Limb (tissue), 2 donors: Measurements from ENCODE around the gene NTNG2.

ENCODE experiments used
- DNase-seq, 2 donors: peaks; one replicate each; pipeline ENCODE4 v3.0.0-alpha.2; 2016; ENCODE audit errors: extremely low spot score in 2 of 2

The NTNG2 gene

DNA sequence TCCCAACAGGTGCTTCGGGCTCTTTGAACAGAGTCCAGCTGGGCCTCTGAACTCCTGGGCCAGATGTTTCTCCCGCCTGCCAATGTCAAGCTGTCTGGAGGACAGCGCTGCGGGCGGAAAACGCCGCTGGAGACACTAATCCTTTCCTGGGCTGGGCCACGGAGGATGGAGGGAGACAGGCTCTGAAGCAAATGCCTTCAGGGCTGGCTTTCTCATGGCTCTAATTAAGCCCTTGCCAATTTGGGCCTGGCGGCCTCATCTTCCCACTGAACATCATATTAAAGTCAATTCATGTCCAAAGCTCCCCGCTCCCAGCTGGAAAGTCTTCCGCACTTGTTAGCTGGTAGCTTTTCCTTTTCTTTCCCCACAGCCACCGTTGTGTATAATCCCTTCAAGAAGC, 72.7 kb downstream of the NTNG2 start:
- DNase-seq = no peak

DNA sequence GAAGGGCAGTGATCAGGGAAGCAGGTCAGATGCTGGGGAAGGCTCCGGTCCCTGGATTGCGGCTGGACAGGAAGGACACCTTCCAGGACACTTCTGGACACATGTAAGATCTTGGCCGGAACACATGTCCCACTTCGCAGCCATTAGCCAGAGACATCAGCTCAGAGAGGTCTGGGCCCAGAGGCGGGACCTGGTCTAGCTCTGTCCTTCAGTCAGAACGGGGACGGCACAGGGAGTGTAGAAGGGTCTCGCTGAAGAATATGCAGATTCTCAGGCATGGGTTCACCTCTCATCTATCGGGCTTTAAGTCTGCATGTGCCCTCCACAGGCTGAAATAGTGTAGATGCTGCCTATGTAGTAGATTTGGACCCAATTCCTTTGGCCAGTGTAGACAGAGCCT, 73.3 kb downstream of the NTNG2 start:
- no peak for DNase-seq

DNA sequence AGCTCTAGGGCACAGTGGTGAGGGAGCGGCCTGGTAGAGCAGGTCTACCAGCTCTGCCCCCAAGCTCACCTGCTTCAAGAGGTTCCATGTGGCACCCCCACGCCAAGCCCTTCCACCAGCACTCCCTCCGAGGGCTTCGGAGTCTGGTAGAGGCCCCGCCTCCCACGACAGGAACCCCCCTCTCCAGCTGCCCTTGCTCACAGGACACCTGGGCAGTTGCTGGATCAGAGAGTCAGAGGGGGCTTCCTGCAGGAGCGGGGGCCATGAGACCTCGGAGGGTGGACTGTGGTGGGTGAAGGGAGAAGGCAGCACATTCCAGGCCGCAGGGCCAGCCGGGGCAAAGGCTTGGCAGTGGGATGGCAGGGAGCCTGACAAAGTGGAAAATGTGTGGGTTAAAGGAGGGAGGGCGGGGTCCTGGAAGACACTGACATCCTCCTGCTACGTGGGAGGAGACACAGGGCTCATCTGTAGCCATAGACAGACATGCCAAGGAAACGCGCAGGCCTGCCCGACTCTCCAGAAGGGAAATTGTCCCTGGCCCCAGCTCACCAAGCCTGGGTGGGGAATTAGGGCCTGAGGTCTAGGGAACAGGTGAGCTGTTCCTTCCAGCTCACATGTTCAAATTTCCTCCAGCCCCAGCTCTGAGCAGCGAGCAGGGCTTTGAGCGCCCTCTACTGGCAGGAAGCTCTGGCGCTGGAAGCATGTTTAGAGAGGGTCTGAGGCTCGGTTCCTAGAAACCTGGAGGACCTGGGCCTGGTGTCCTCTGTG, 74.2 kb downstream of the NTNG2 start:
- DNase-seq = peak; percentile 71 to 88

DNA sequence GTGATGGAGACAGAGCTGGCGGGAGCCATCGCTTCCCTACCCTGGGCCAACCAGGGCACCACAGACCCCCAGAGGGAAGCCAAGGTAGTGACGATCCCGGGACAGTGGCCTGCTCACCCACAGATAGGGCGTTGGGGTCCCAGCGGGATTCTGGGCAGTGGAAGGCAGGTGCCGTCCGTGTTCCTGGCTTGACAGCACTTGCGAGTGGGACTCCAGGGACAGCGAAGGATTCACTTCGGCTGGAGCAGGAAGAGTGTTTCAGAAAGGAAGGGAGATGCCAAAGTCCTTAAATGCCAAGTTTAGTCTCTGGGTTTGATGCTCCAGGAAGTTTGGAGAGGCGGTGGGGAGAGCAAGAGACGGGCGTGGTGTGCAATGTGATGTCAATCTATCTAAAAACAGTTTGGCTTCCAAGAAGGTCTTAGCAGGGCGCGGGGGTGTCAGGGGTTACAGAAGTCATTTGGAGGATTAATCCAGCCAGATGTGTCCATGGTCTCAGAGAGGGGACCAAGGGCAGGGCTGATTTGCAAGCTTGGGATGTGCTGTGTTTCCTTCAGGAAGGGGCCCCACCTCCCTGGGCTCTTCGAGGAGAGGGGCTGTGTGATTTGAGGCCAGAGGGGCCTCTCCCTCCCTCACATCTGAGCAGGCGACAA, 74.9 kb downstream of the NTNG2 start:
- DNase-seq = peak in 1 of 2 donors; percentile 23

DNA sequence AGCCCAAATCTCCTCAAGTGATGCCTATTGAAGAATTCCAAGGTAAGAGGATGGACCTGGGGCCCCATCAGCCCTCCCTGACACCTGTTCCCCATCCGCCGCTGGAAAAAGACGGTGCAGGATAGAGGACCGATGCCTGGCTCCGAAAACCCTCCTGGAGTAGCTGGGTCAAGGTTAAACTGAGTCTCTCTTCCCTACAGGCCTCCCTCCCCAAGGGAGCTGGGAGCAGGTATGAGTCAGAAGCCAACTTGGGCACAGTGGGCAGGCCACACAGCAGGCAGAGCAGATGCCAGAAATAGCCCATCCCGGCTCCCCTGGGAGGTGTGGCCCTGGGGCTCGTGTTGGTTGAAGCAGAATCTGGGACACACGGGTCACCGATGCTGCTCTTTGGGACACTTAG, 75.6 kb downstream of the NTNG2 start:
- peak in 1 of 2 donors; percentile 35 for DNase-seq

DNA sequence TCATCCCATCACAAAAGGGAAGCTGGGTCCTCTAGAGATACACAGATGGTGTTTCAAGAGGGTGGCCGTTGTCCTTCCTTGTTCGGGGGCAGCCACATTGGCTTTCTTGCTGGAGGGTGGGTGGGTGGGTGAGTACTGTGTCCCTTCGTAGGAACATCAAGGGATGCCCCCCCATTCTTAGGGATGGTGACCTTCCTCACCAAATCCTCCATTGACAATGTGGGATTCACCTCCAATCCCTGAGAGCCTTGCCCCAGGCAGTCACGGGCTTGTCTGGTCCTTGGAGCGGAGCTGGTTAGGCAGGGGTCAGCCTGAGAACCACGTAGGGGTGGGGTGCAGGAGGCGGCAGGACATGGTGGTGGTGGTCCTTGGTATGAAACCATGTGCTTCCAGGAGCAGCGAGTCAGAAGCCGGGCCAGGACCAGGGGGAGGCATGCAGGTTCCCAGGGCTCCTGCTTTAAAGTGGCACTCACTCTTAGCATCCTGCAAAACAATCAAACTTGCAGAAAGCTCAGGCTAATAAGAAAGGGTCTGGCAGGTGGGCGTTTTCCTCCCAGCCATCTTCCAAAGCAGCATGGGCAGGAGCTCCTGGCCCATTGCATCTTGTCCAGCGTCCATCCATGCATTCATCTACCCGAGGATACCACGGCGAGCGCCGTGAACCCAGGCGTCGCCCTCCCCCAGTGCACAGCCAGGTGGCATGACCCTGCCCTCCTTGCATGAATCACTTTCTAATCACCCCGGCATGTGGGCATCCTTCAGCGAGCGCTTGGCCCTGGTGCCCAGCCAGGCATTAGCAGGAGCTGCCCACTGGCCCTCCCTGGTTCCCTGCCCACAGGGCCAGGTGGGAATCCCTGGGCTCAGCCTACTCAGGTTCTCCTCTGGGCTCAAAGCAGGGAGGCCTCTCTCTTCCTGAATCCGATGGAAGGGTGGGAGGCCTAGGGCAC, 76.4 kb downstream of the NTNG2 start:
- DNase-seq = no peak

DNA sequence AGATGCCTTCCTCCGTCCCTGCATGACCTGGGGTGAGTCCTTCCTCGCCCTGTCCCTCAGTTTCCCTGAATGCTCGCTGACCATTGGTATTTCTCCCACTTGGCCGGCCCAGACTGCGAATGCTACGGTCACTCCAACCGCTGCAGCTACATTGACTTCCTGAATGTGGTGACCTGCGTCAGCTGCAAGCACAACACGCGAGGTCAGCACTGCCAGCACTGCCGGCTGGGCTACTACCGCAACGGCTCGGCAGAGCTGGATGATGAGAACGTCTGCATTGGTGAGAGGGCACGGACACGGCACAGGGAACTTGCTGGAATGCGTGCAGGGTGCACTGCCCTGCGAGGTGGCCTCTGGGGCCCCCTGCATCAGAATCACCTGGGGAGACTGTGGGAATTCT, 77.1 kb downstream of the NTNG2 start:
- DNase-seq = peak in 1 of 2 donors; percentile 27

DNA sequence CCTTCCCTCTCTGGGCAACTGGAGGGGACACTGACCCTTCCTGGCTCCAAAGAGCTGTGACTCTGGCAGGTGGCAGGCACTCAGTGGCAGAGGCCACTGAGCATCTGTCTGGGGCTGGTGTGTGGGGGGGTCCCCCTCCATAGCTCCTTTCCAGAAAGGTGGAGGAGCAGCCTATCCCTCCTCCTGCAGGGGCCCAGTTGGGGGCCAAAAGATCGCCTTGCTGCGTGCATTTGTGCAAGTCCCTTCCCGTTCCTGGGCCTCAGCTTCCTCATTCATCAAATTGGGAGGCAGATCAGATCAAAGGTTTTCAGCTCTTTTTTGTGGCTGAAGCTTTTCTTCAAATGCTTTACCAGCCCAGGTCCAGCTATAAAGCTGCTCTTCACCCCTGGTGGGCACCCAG, 77.7 kb downstream of the NTNG2 start:
- DNase-seq = peak in 1 of 2 donors; percentile 36

DNA sequence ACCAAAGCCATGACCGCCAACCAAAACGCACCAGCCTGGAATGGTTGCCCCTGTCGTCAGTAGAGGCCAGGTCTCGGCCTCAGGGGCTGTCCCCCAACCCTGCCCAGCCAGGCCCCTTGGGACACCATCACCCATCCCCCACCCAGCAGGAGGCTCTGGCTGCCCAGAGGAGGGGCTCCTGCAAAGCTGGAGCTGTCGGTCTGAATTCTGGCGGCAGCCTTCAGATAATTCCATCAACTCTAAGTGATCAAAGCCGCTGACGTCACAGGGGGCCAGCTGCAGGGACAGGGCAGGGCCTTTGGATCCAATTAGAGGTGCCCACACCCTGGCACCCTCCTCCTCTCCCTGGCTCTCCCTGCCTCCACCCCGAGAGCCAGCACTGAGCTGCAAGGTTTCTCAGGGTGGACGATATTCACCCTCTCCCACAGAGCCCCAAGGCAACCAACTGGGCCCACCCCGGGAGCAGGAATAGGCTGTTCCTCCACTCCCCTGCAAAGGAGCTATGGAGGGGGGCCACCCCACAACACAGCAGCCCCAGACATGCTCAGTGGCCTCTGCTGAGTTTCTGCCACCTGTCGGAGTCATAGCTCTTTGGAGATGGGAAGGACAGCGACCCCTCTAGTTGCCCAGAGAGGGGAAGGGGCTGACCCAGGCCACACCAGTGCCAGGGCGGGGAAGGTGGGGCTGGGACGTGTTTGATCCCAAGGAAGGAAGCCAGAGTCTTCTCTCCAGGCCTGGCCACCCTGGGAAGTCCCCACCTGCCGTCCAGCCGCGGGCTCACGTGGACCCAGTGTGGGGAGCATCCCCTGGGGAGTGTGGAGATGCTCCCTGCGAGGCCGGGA, 78.4 kb downstream of the NTNG2 start:
- peak in 1 of 2 donors; percentile 50 for DNase-seq

DNA sequence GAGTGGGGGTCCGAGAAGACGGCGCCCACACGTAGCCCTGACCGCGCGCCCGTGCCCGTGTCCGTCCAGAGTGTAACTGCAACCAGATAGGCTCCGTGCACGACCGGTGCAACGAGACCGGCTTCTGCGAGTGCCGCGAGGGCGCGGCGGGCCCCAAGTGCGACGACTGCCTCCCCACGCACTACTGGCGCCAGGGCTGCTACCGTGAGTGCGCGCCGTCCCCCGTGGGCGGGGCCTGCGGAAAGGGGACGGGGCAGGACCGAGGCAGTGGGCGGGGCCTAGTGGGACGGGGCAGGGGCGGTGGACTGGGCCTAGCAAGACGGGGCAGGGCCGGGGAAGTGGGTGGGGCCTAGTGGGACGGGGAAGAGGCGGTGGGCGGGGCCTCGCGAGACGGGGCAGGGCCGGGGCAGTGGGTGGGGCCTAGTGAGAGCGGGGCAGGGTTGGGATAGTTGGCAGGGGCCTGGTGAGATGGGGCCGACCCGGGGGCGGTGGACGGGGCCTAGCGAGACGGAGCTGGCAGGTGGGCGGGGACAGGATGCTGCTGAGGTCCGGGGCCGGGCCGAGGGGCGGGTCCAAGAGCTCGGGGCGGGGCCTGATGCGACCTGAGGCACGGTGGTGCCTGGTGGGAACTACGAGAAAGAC, 79.1 kb downstream of the NTNG2 start:
- DNase-seq = peak; percentile 78 to 96

DNA sequence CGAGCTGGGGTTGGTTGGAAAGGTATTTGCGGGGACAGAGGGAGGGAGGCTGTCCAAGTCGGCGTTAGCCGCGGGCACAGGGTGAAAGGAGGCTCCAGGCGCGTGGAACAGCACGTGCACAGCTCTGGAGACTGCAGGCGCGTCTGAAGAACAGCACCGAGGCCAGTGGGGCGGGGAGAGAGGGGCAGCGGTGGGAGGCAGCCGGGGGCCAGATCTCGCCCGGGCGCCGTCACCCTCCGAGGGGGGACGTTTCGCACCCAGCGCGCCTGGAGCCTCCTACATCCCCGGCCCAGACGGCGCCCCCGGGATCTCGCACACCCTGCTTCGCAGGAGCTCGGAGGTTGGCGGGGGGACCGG, 79.6 kb downstream of the NTNG2 start:
- no peak for DNase-seq

DNA sequence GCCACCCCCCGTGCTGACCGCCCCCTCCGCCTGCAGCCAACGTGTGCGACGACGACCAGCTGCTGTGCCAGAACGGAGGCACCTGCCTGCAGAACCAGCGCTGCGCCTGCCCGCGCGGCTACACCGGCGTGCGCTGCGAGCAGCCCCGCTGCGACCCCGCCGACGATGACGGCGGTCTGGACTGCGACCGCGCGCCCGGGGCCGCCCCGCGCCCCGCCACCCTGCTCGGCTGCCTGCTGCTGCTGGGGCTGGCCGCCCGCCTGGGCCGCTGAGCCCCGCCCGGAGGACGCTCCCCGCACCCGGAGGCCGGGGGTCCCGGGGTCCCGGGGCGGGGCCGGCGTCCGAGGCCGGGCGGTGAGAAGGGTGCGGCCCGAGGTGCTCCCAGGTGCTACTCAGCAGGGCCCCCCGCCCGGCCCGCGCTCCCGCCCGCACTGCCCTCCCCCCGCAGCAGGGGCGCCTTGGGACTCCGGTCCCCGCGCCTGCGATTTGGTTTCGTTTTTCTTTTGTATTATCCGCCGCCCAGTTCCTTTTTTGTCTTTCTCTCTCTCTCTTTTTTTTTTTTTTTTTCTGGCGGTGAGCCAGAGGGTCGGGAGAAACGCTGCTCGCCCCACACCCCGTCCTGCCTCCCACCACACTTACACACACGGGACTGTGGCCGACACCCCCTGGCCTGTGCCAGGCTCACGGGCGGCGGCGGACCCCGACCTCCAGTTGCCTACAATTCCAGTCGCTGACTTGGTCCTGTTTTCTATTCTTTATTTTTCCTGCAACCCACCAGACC, 80.2 kb downstream of the NTNG2 start:
- DNase-seq = peak in 1 of 2 donors; percentile 58

DNA sequence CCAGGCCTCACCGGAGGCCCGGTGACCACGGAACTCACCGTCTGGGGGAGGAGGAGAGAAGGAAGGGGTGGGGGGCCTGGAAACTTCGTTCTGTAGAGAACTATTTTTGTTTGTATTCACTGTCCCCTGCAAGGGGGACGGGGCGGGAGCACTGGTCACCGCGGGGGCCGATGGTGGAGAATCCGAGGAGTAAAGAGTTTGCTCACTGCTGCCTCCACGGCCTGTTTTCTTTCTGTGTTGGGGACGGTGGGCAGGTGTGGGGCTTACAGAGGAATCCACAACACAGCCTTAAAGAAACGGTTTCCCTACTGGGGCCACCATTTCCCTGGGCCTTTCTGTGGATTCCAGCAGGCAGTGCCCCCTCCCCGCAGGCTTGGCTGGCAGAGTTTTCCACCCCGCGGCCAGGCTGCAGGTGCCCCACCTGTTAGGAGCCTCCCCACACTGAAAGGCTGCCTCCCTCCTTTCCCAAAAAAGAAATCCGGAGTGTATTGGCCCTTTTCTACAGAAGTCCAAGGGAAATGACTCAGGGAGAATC, 80.8 kb downstream of the NTNG2 start:
- DNase-seq = peak in 1 of 2 donors; percentile 30

DNA sequence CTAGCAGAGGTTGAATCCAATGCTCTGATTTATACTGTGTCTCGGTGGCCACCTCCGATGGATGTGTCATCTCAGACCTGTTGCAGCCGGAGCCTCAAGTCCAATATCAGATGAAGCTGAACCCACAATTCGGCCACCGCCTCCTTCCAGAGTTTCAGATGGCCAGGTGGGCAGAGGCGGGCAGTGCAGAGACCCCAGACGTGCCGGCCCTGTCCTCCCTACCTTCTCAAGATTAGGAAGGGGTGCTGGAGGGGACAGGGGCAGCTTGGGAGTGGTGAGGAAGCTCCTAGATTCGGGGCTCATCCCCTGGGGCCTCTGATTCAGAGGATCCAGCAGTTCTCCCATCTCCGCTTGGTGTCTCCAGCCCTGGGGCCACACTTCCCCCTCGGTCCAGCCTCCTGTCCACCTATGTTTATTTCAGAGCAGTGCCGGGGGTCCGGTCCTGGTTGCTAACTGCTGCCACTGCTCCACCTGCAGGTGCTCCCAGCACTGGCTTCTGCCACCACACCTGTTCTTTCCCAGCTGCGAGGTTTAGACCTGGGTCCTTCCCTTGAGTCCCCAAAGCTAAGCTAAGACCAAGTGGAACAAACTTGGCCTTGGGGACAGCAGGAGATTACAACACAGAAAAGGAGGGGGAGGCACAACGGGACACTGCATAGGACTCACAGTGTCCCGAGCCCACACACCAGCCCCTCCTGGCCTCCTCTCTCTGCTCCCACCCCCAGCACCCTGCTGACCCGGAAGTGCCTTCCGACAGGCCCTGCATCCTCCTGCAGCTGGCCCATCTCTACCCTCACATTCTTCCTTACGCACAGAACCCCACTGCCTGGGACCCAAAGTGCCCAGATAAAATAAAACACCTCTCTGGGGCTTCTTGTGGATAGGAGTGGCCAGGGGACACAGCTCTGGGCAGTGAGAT, 81.6 kb downstream of the NTNG2 start:
- no peak for DNase-seq

DNA sequence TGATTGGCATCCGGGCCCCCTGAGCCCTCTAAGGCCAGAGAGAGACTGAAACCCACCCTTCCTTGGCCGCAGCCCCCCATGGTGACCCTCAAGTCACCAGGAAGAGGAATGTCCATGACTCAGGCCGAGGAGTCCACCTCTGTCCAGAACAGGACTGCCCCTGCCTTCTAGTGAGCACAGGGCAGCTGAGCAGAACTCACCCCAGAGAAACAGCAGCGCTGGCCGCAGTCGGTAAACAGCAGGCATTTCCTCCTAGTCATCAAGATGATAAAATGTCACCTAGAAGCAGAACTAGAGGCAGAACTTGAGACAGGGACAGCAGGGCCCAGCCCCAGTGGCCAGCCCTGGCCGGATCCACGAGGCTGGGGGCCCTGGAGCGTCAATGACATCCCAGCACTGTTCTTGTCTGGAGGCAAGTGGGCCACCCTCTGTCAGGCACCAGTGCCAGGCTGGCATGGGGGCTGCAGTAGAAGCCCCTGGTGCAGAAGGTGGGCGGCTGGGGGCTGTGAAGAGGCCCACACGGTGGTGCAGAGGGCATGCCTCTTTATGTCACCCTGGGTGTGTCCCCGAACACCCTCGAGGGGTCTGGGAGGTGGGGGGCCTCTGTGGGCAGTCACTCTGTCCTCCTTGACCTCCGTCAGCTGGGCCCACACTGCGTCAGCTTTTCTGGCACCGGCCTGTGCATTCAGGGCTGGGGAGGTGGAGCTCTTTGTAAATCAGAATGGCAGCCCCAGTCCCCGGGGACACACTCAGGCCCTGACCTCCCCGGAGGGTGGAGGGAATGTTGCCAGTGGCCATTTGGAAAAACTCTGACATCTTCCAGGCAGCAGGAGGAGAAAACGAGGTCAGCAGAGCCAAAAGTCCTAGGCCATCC, 83.0 kb downstream of the NTNG2 start:
- no peak for DNase-seq

DNA sequence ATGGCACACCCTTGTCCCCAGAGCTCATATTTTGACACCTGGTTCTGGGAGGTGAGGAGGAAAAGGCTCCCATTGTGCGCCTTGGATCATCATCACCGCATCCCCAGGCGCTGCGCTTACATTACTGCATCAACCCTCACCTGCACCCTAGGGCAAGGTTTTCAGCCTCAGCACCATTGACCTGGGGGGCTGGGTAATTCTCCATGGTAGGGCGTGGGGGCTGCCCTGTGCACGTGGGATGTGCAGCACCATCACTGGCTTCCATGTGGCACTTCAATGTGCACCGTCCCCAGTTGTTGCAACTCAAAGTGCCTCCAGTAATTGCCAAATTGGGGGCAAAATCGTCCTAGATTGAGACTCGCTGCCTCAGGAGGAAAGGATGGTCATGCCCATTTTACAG, 83.6 kb downstream of the NTNG2 start:
- no peak for DNase-seq

DNA sequence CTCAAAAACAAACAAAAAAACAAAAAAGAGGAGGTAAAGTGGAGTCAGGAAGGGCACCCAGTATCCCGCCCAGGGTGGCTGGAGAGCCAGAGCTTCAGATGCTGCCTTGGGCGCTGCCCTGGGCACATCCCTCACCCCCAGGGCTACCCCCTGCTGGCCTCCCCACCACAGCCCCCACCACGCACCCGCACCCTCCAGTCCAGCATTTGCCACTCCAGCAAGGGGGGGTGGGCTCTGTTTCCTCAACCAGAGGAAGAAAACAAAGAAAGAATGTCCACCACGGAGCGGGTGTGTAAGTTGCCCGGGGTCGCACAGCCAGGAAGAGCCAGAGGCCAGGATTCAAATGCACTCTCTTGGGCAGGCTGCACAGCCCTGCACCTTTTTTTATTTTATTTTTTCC, 86.1 kb downstream of the NTNG2 start:
- no peak for DNase-seq

DNA sequence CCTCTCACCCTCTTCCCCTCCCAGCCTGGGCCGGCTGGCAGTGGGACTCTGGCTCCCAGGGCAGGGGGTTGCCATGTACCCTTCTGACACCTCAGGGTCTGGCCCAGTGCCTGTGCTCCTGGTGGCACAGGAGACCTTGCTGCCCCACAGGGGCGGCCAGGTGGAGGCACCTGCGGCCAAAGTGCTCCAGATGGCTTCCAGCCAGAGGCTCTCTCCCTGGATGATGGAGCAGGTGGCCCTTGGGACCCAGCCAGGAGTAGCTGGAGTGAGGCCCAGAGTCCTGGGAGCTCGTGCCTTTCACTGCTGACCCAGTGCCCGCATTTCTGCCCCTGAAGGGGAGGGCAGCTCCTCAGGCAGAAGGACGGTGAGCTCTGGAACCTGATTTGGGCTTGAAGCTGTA, 87.3 kb downstream of the NTNG2 start:
- DNase-seq = no peak
